Heart right ventricle (tissue), 16 donors: ENCODE measurements around the gene MAPT. TPM values are rescaled to one million over a fixed set of nuclear protein-coding genes. Genes with fewer than 3 reads are reported as not detected.

ENCODE experiments used
- ATAC-seq, 8 donors: fragments of 200-7000 bp; cut with Tn5 transposase; one replicate each; pipeline ENCODE4 v1.9.1; 2020; ENCODE audit warnings: mild to moderate bottlenecking in 8 of 8, moderate library complexity in 8 of 8, moderate number of reproducible peaks in 1 of 8
- DNase-seq, 2 donors: peaks; one replicate each; pipeline ENCODE4 v3.0.0-alpha.2; 2020
- H3K27ac ChIP-seq, 10 donors: fragments of 200-600 bp; sonication (generic) in 2 of 10; one replicate each; pipeline versions ENCODE4 v1.5.0 to v1.8.0; 2020 to 2022; ENCODE audit warnings: mild to moderate bottlenecking in 3 of 10
- H3K27me3 ChIP-seq, 7 donors: fragments of 200-600 bp; one replicate each; pipeline ENCODE4 v1.8.0; 2021 to 2022; ENCODE audit warnings: mild to moderate bottlenecking in 2 of 7
- H3K36me3 ChIP-seq, 9 donors: fragments of 200-600 bp; sonication (generic) in 1 of 9; one replicate each; pipeline versions ENCODE4 v1.5.0 to v1.8.0; 2020 to 2022; ENCODE audit warnings: mild to moderate bottlenecking in 2 of 9
- H3K4me1 ChIP-seq, 9 donors: fragments of 200-600 bp; sonication (generic) in 1 of 9; one replicate each; pipeline versions ENCODE4 v1.5.0 to v1.8.0; 2020 to 2022; ENCODE audit warnings: mild to moderate bottlenecking in 4 of 9
- H3K4me3 ChIP-seq, 10 donors: fragments of 200-600 bp; sonication (generic) in 2 of 10; one replicate each; pipeline versions ENCODE4 v1.5.0 to v1.8.0; 2020 to 2022; ENCODE audit warnings: mild to moderate bottlenecking in 7 of 10, moderate library complexity in 2 of 10
- H3K9me3 ChIP-seq, 11 donors: fragments of 200-600 bp in 10 of 11; sonication (generic) in 2 of 11; one replicate each; pipeline versions ENCODE4 v1.5.0 to v1.8.0; 2013 to 2022; ENCODE audit warnings: mild to moderate bottlenecking in 2 of 11, control low read depth in 1 of 11, moderate library complexity in 1 of 11
- CTCF ChIP-seq, 9 donors: fragments of 200-600 bp; sonication (generic) in 2 of 9; IDR thresholded peaks; one replicate each; pipeline versions ENCODE4 v1.5.0 to v1.8.0; 2021 to 2022; ENCODE audit warnings: antibody characterized with exemption in 9 of 9, mild to moderate bottlenecking in 5 of 9, moderate library complexity in 1 of 9
- WGBS, 2 donors: extraction: QIAGEN DNeasy Blood & Tissue Kit; methylation state at CpG; one replicate each; pipeline ENCODE4 v1.1.7; 2013; ENCODE audit warnings: inconsistent platforms in 1 of 2; 5-methylcytosine and 5-hydroxymethylcytosine counted together
- intact Hi-C, 10 donors: fragments of 100-400 bp; cut with DNase I; formaldehyde crosslinking; loops; one replicate each; pipeline versions ENCODE4 v1.11.1 to v1.14.2; 2022
- polyA plus RNA-seq, 2 donors: library from polyadenylated mRNA; stranded (reverse); fragments of 200-250 nt; gene quantifications; one replicate each; pipeline ENCODE4 v1.2.3, GENCODE V29; 2013
- total RNA-seq, 10 donors: library from RNA; stranded (reverse); fragmentation: NEBNext Ultra II Directional in 3 of 10; extraction: Animal tissue kit (Norgen Biotek cat#: 25700) in 3 of 10; gene quantifications; one replicate each; pipeline versions ENCODE4 v1.2.1 to v1.2.4, GENCODE V29; 2021 to 2023
- donor health status: Arrhythmogenic right ventricular cardiomyopathy.
- donor health status: ischemic (EF 13 %, LVEDD 7.1; RV severe dilation, severe dysfunction).
- donor health status: healthy with polysubstance abuse.
- donor health status: DM: no; HTN: yes; CAD: no.
- donor health status: DM: no; HTN: no; CAD: no.
- donor health status: ischemic (EF 25% LVEDD 6.9; RV normal size, moderate dysfunction).
- donor health status: ischemic (EF 25% LVEDD 5.7; RV mildly dilated, moderate dysfunction).
- donor health status: healthy.
- donor health status: DM: yes; HTN: yes; CAD: no.
- donor health status: Ischemic cardiomyopathy.
- donor health status: ischemic (EF 35%, LVEDD 5.7; RV mildly dilated, moderate dysfunction).
- donor health status: nonischemic (EF 11% LVEDD 7.7; RV severe dilation, severe dysfunction).
- donor health status: DM: yes; HTN: yes; CAD: no.
- donor health status: PGD.
- donor health status: ischemic (EF 29% LVEDD 5.4; RV normal size, mild dysfunction).
- donor health status: nonischemic (EF 23%, LVEDD 6.1; RV moderate dilation, normal function).

MAPT gene
- total and polyA plus RNA-seq, 12 donors = 0.90 to 63.3 (median 32.5) TPM

GRCh38 chr17:45852535-45853297 is 41.6 kb upstream of the MAPT start:
- Histone ChIP-seq H3K27ac (no peak overlapping the region), H3K36me3 (no peaks in the 10 kb centered on the region), H3K4me3 (no peak overlapping the region), H3K27me3 (peaks cover 0 to 37% (median 26%) of the 10 kb centered on the region in 7 donors), H3K4me1 (peaks cover 0 to 7% (median 0%) of the 10 kb centered on the region in 9 donors), H3K9me3 (no peaks in the 10 kb centered on the region)
- WGBS, 2 donors = 24% methylated on average over 12 of the region's 12 CpGs
- intact Hi-C loops = loop anchor here in 4 of 10 donors (5.0 to 10.0 kb wide), 3 partner anchors 58 to 638 kb away; no protein-coding TSS in a partner anchor
- no peak for ATAC-seq
- peak; percentile 70 to 92 (median 87) for TF ChIP-seq CTCF (IDR thresholded peaks at IDR 0.05)
- DNase-seq = peak in 1 of 2 donors; percentile 38

GRCh38 chr17:45854209-45854608 is 40.1 kb upstream of the MAPT start:
- Histone ChIP-seq H3K27ac (no peak overlapping the region), H3K36me3 (no peaks in the 10 kb centered on the region), H3K4me3 (no peak overlapping the region), H3K27me3 (peaks cover 0 to 41% (median 26%) of the 10 kb centered on the region in 7 donors), H3K4me1 (no peaks in the 10 kb centered on the region), H3K9me3 (no peaks in the 10 kb centered on the region)
- ATAC-seq (no peak), DNase-seq (no peak)
- intact Hi-C loops = loop anchor here in 4 of 10 donors (5.0 to 10.0 kb wide), 3 partner anchors 59 to 639 kb away; no protein-coding TSS in a partner anchor
- no peak for TF ChIP-seq CTCF (IDR thresholded peaks at IDR 0.05)
- WGBS, 2 donors = 77 to 78% methylated on average over 9 of the region's 9 CpGs

GRCh38 chr17:45855691-45856336 is 38.5 kb upstream of the MAPT start:
- no peak overlapping the region for H3K4me3 ChIP-seq
- no peak overlapping the region for H3K27ac ChIP-seq
- intact Hi-C loops = loop anchor here in 2 of 10 donors (10.0 kb wide), 2 partner anchors 61 to 641 kb away; no protein-coding TSS in a partner anchor
- no peaks in the 10 kb centered on the region for H3K36me3 ChIP-seq
- H3K4me1 ChIP-seq = no peaks in the 10 kb centered on the region
- no peak for ATAC-seq
- peaks cover 0 to 46% (median 26%) of the 10 kb centered on the region in 7 donors for H3K27me3 ChIP-seq
- DNase-seq = no peak
- no peaks in the 10 kb centered on the region for H3K9me3 ChIP-seq
- WGBS, 2 donors = 75 to 79% methylated on average over 2 of the region's 2 CpGs
- no peak for TF ChIP-seq CTCF (IDR thresholded peaks at IDR 0.05)

- intact Hi-C loops = loop anchor here in 2 of 10 donors (10.0 kb wide), 2 partner anchors 63 to 643 kb away; no protein-coding TSS in a partner anchor
- H3K4me3 ChIP-seq = no peak overlapping the region
- H3K4me1 ChIP-seq = no peaks in the 10 kb centered on the region
- ATAC-seq = peak in 2 of 8 donors; percentile 37 to 41
- no peaks in the 10 kb centered on the region for H3K9me3 ChIP-seq
- H3K36me3 ChIP-seq = no peaks in the 10 kb centered on the region
- peaks cover 0 to 46% (median 17%) of the 10 kb centered on the region in 7 donors for H3K27me3 ChIP-seq
- no peak overlapping the region for H3K27ac ChIP-seq
- no peak for TF ChIP-seq CTCF (IDR thresholded peaks at IDR 0.05)
- DNase-seq = no peak
- 31 to 34% methylated on average over 10 of the region's 10 CpGs for WGBS, 2 donors
Observed at GRCh38 chr17:45857977-45858708, 36.2 kb upstream of the MAPT start.
